ENCODE results near the gene CMC2.

Gene CMC2

DNA sequence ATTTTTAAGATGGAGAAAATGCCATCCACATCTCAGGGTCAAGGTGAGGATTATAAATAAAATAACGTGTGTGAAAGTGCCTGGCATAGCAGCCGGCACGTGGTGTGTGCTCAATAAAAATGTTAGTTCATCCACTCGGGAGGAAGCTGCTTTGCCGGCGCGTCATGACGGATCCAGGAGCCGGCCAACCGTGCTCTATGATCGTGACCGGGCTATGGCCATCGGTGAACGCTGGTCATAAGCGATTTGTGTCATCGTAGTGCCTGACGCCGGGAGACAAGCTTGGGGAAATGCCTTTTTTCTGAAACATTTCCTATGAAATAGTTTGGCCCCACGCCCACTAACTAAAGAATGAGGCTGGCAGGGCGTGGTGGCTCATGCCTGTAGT, 74.0 kb downstream of the CMC2 start:
- TF ChIP-seq, protein P1, sequence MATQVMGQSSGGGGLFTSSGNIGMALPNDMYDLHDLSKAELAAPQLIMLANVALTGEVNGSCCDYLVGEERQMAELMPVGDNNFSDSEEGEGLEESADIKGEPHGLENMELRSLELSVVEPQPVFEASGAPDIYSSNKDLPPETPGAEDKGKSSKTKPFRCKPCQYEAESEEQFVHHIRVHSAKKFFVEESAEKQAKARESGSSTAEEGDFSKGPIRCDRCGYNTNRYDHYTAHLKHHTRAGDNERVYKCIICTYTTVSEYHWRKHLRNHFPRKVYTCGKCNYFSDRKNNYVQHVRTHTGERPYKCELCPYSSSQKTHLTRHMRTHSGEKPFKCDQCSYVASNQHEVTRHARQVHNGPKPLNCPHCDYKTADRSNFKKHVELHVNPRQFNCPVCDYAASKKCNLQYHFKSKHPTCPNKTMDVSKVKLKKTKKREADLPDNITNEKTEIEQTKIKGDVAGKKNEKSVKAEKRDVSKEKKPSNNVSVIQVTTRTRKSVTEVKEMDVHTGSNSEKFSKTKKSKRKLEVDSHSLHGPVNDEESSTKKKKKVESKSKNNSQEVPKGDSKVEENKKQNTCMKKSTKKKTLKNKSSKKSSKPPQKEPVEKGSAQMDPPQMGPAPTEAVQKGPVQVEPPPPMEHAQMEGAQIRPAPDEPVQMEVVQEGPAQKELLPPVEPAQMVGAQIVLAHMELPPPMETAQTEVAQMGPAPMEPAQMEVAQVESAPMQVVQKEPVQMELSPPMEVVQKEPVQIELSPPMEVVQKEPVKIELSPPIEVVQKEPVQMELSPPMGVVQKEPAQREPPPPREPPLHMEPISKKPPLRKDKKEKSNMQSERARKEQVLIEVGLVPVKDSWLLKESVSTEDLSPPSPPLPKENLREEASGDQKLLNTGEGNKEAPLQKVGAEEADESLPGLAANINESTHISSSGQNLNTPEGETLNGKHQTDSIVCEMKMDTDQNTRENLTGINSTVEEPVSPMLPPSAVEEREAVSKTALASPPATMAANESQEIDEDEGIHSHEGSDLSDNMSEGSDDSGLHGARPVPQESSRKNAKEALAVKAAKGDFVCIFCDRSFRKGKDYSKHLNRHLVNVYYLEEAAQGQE (IDR thresholded peaks at IDR 0.05; ENCODE audit: low read depth), result no peak
- TF ChIP-seq EP300 (IDR thresholded peaks at IDR 0.05; ENCODE audit: borderline replicate concordance) (no peak), EGR1 (IDR thresholded peaks at IDR 0.05) (no peak), TCF12 (IDR thresholded peaks at IDR 0.05; ENCODE audit: low read depth) (no peak), ZBTB7A (IDR thresholded peaks at IDR 0.05; ENCODE audit: low read depth) (no peak)
- TF ChIP-seq, protein P2, sequence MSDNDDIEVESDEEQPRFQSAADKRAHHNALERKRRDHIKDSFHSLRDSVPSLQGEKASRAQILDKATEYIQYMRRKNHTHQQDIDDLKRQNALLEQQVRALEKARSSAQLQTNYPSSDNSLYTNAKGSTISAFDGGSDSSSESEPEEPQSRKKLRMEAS (IDR thresholded peaks at IDR 0.05), result peak; percentile 33

DNA sequence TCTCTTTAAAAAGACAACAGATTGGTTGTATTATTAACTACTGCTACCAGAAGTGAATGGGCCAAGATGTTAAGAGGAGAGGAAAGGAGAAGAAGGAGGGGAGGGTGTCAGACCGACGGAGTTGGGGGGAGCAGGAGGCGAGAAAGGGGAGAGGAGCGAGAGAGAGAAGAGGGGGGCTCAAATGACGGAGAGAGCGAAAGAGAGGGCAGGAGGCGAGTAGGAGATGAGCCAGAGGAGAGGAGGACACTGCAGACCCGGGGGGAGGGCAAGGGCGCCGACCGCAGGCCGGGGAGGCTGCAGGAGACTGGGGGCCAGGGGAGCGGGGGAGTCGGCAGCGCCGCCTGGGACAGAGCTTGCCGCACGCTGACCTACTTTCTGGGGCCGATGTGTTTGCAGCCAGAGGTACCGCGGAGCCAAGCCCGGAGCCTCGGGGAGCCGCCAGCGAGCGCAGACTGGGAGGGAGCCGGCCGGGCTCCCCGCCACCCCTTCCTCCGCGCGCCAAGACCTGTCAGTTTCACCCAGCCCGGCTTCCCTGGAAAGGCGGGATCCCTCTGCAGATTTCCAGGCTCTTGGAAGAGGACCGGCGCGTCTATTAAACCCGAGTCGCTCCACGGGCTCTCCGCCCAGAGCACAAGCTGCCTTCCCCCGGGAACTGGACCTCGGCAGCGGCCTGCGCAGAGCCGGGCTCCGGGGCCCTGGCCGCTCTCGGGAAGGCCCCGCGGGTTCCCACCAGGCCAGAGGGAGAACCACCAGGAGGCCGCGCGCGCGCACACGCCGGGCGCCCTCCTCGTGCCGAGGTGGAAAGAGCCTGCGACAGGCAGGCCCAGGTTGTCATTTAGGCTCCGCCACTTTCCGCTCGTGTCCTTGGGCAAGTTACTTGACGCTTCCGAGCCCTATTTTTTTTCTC, 74.6 kb downstream of the CMC2 start:
- TF ChIP-seq RAD21 (IDR thresholded peaks at IDR 0.05; ENCODE audit: low read depth), result no peak
- TF ChIP-seq, protein P2 (IDR thresholded peaks at IDR 0.05), result peak; percentile 78

DNA sequence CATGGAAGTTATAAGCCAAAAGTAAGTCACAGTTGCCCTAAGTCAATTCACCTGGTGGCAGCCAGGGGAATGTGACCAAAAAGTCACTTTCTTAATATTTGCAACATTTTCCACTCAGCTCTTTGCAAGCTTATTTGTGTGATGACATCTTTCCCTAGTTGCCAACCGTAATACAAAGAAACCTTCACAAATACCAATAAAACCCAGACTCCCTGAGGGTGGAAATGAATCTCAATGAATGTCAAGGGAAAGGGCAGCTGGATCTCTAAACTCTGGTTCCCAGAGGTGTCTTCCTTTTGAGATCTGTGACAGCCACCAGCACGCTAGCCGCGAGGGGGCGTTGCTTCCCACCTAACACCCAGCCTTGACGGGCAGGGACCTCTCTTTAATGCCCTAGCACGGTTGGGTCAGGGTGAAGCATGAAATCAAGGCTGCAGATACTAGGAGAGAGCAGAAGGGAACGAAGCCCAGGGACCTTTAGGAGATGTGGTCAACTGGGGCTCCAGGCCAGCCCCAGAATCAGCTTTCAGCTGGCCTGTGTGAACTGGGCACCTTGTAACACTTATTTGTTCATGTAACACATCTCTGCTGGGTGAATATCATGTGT, 82.2 kb downstream of the CMC2 start:
- no peak for TF ChIP-seq ZBTB7A (IDR thresholded peaks at IDR 0.05; ENCODE audit: low read depth)
- peak; percentile 80 for TF ChIP-seq RAD21 (IDR thresholded peaks at IDR 0.05; ENCODE audit: low read depth)

DNA sequence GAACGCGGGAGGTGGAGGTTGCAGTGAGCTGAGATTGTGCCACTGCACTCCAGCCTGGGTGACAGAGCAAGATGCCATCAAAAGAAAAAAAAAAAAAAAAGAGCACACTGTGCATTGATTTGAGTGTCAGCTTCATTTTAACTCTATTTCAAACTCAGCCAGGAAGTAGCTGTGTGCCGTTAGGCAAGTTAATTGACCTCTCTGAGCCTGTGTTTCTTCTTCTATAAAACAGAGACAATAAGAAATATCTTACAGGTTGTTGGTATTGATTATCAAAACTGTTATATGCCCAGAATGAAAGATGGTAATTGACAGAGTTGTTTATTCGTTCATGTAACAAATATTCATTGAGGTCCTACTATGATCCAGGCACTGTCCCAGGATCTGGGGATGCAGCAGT, 83.3 kb downstream of the CMC2 start:
- TF ChIP-seq EGR1 (IDR thresholded peaks at IDR 0.05) (no peak), CREB1 (IDR thresholded peaks at IDR 0.05; ENCODE audit: low read depth) (no peak)

Data from Ishikawa (cell line).